Fibroblast of mammary gland (primary cell): Measurements from ENCODE around the gene NSMCE3.

Experiments used
- DNase-seq: peaks from one replicate; pipeline ENCODE4 v3.0.0-alpha.2; 2010; ENCODE audit warnings: low read depth
- H3K4me3 ChIP-seq: 2 replicates; pipeline ENCODE4 v1.5.1; 2011; ENCODE audit warnings: low read depth, mild to moderate bottlenecking, low read length, moderate library complexity; ENCODE audit not compliant: control insufficient read depth
- TF ChIP-seq, protein P1 (sequence below): conservative IDR thresholded peaks from 2 replicates; pipeline ENCODE4 v1.5.1; 2011; ENCODE audit warnings: low read depth, low read length, inconsistent platforms; ENCODE audit not compliant: control insufficient read depth, insufficient read depth

Gene NSMCE3

DNA sequence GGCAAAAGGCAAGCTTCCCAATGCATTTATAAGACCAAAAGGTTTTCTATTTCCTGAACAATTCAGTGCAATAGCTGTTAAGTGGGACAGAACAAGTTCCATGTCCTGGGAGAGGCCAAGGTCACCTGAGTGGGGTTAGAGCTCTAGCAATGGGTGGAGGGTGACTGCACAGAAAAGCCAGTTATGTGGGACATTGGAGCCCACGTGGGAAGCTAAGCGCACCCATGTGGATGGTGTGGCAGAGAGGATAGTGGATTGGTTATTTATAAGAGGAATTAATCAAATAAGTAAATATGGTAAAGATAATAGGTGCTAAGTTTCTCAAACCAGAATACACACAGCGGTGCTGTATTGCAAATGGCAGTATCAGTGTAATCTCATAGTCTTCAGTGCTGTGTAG lies 6.3 kb downstream of the NSMCE3 start:
- TF ChIP-seq, protein P1, sequence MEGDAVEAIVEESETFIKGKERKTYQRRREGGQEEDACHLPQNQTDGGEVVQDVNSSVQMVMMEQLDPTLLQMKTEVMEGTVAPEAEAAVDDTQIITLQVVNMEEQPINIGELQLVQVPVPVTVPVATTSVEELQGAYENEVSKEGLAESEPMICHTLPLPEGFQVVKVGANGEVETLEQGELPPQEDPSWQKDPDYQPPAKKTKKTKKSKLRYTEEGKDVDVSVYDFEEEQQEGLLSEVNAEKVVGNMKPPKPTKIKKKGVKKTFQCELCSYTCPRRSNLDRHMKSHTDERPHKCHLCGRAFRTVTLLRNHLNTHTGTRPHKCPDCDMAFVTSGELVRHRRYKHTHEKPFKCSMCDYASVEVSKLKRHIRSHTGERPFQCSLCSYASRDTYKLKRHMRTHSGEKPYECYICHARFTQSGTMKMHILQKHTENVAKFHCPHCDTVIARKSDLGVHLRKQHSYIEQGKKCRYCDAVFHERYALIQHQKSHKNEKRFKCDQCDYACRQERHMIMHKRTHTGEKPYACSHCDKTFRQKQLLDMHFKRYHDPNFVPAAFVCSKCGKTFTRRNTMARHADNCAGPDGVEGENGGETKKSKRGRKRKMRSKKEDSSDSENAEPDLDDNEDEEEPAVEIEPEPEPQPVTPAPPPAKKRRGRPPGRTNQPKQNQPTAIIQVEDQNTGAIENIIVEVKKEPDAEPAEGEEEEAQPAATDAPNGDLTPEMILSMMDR = no peak
- H3K4me3 ChIP-seq = no peak overlapping the region
- no peak for DNase-seq

DNA sequence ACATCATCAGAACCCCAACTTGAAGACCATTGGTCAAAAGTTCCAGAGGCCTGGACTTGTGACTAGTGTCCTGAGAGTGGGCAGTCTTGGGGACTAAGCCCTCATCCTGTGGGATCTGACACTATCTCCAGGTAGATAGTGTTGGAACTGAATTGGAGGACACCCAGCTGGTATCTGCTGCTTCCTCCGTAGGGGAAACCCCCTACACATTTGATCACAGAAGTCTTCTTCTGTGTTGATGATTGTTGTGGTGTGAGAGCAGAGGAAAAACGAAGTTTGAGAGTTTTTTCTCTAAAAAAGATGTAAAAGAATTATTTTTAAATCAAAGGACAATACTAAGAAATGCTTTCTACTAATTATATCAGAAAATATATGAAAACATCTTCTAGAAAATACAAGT lies 6.9 kb downstream of the NSMCE3 start:
- DNase-seq = no peak
- TF ChIP-seq, protein P1 = no peak
- no peak overlapping the region for H3K4me3 ChIP-seq

DNA sequence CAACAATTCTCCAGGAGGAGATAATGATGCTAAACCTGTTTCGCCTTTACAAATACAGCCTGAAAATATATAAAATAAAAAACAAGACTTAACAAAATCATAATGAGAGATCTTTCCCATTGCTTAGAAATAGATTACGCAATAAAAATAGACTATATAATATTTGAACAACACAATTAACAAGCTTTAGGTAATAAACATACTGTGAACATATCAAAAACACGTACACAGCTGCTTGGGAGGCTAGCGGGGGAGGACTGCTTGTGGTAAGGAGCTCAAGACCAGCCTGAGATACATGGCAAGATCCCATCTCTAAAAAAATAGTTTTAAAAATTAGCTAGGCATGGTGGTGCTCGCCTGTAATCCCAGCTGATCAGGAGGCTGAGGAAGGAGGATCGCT lies 8.7 kb downstream of the NSMCE3 start:
- no peak for DNase-seq
- H3K4me3 ChIP-seq = no peak overlapping the region
- TF ChIP-seq, protein P1 = no peak

DNA sequence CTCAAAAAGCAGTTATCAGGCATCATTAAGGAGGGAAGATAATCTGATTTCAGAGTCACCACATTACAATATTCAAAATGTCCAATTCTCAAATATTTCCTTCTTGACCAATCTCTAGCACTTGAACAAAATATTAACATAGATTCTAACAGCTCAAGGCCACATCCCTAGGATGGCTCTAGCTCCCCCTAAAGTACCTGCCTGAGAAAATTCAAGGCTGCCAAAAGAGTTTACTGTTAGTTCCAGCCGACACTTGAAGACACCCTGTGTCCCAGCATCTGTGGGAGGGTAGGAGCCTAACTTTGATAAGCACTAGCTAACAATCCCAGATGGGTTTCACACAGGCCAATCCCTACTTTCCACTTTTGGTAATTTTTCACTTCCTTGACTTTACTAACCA lies 10.4 kb downstream of the NSMCE3 start:
- TF ChIP-seq, protein P1 = no peak
- no peak for DNase-seq
- no peak overlapping the region for H3K4me3 ChIP-seq

DNA sequence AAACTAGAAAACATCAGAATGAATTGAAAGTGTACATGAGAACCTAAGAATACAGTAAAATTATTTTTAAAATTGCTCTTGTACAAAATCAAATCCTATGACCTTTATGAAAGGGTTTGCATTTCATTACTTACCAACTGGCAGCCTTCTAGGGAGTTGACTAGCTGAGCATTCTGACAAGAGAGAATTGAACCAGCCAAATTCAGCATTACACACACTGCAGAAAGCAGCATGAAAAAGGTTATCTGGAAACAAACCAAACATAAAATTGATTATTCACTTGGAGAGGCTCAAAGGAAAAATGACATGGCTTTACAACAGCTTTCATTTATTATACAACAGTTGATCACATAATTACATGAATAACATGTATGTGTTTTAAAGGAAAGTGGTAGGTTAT lies 17.4 kb downstream of the NSMCE3 start:
- TF ChIP-seq, protein P1 = no peak
- no peak for DNase-seq

DNA sequence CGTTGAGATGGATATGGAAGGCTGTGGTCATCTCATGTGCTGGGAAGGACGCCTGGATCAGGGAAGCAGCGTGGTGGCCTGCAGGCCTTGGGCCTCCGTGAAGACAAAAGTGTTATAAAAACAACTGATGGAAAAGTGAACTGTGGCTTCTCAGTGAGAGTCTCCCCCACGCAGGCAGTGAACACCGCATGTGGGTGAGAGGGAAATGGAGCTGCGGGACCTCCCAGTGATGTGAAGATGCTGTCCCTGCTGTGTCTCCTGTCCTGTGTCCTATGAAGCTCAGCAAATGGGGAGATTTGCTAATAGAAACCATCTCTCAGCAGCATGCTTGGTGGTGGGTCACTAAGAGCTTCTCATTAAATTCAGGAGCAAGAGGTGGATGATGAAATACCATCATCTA lies 25.1 kb downstream of the NSMCE3 start:
- no peak for DNase-seq
- no peak overlapping the region for H3K4me3 ChIP-seq
- TF ChIP-seq, protein P1 = no peak

More for the DNA sequence above, 17.4 kb downstream of the NSMCE3 start:
- no peak overlapping the region for H3K4me3 ChIP-seq

DNA sequence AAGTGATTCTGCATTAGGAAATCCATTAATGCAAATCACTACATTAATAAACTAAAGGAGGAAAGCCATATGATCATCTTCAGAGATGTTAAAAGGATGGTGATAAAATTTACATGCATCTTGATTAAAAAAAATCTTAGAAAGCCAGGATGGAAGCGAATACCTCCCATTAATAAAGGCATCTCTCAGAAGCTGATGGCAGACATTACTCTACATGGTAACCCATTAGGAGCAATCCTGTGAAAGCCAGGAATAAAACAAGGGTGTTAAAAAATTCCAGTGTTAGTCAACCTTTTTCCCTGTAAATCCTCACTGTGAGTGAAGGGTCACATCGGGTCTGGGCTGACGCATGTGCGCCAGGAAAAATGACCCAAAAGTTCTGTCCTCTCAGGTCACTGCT lies 25.5 kb downstream of the NSMCE3 start:
- no peak for DNase-seq
- TF ChIP-seq, protein P1 = no peak
- no peak overlapping the region for H3K4me3 ChIP-seq
